ENCODE data around the gene RBM22. TPM values are rescaled to one million over a fixed set of nuclear protein-coding genes. Genes with fewer than 3 reads are reported as not detected.

The RBM22 gene
- total and polyA plus RNA-seq, 10 of the 15 experiments (the other 5 are each of a cell fraction or from before 2014, with no cell fraction given) = 26.3 to 66.4 (median 43.0) TPM

DNA sequence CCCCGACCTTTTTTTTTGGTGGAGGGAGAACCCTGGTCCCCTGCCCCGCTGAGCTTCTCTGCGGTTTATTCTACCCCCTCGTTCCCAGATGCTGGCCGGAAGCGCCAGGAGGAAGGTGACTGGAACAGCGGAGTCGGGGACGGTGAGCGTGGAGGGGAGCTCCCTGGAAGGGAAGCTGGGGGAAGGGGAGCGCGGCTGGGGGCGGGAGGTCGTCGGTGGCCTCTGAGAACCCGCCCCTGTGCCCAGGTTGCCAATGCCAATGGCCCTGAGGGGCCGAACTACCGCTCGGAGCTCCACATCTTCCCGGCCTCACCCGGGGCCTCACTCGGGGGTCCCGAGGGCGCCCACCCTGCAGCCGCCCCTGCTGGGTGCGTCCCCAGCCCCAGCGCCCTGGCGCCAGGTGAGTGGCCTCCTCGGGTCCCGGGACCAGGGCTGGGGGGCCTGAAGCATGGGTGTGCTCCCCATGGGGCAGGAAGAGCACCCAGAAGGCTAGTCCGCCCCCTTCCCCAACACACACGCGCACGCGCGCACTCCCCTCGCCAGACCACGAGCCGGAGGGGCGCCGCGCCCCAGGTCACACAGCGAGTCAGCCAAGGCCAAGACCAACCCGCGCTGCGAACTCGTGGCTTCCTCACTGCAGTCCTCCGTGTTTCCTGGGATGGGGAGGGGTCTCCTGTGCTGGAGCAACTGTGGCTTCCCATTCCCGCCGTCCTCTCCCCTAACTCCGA lies 29.2 kb downstream of the RBM22 start:
- Histone ChIP-seq H3K9ac (ENCODE audit: control insufficient read depth, insufficient read depth, low read length) (no peak overlapping the region; the same call in 1 of the 2 replicates), H4K20me1 (ENCODE audit: control insufficient read depth, insufficient read depth) (no peaks in the 10 kb centered on the region), H3K79me2 (ENCODE audit: control insufficient read depth, insufficient read depth, low read length) (no peaks in the 10 kb centered on the region), H3K27me3 (replicated peaks in 1 of 2; ENCODE audit: control insufficient read depth in 2 of 2, insufficient read depth in 2 of 2, low read length in 1 of 2) (peaks cover 2 to 19% of the 10 kb centered on the region in 2 experiments; a peak in 2 of 4 replicates), H3K4me3 (peak overlapping the region; percentile 50; the same call in 1 of the 2 replicates), H3K9me3 (replicated peaks; ENCODE audit: control insufficient read depth, insufficient read depth, low read length) (no peaks in the 10 kb centered on the region), H2AFZ (ENCODE audit: control insufficient read depth, low read depth, low read length) (peak overlapping the region; percentile 71), H3K4me2 (ENCODE audit: control insufficient read depth, insufficient read depth) (peak overlapping the region; percentile 77), H3K4me1 (ENCODE audit: control insufficient read depth, insufficient read depth, low read length) (no peaks in the 10 kb centered on the region), H3K27ac (ENCODE audit: control insufficient read depth, insufficient read depth) (no peak overlapping the region), H3K36me3 (ENCODE audit: control insufficient read depth in 2 of 2, insufficient read depth in 2 of 2, low read length in 1 of 2) (no peaks in the 10 kb centered on the region)
- ChIA-PET RAD21 (ENCODE audit: unreplicated experiment) (no interaction called here), POLR2A (no interaction called here), CTCF (no interaction called here), SMC1A (ENCODE audit: uncharacterized antibody, unreplicated experiment) (no interaction called here)
- FAIRE-seq (no peak), ATAC-seq (peak; percentile 47), DNase-seq (ENCODE audit: low read depth, low spot score) (no peak)
- intact Hi-C loops (cut with micrococcal nuclease; ENCODE audit: unreplicated experiment) = no loop called here
- in situ Hi-C loops (cut with MboI) = no loop called here
- TF ChIP-seq EGR1 (IDR thresholded peaks at IDR 0.05; ENCODE audit: borderline replicate concordance in 1 of 2, low read depth in 2 of 2, low read length in 2 of 2) (no peak), ASH2L (IDR thresholded peaks at IDR 0.05; ENCODE audit: borderline replicate concordance, low read depth) (no peak), SPI1 (IDR thresholded peaks at IDR 0.05; ENCODE audit: borderline replicate concordance, insufficient read depth, low read depth, low read length) (no peak), ATF3 (IDR thresholded peaks at IDR 0.05; ENCODE audit: borderline replicate concordance, extremely low read depth, low read depth, low read length) (no peak), RB1 (IDR thresholded peaks at IDR 0.05; ENCODE audit: borderline replicate concordance) (no peak), SRF (IDR thresholded peaks at IDR 0.05; ENCODE audit: low read depth in 2 of 2, low read length in 2 of 2) (no peak), FOS (IDR thresholded peaks at IDR 0.05; ENCODE audit: borderline replicate concordance, extremely low read depth, insufficient read length) (no peak), SMARCA5 (IDR thresholded peaks at IDR 0.05) (no peak), TCF7 (IDR thresholded peaks at IDR 0.05; ENCODE audit: borderline replicate concordance) (no peak), RCOR1 (conservative IDR thresholded peaks at IDR 0.05; ENCODE audit: low read depth, low read length) (no peak), NBN (IDR thresholded peaks at IDR 0.05) (no peak)
- TF ChIP-seq, protein P1, sequence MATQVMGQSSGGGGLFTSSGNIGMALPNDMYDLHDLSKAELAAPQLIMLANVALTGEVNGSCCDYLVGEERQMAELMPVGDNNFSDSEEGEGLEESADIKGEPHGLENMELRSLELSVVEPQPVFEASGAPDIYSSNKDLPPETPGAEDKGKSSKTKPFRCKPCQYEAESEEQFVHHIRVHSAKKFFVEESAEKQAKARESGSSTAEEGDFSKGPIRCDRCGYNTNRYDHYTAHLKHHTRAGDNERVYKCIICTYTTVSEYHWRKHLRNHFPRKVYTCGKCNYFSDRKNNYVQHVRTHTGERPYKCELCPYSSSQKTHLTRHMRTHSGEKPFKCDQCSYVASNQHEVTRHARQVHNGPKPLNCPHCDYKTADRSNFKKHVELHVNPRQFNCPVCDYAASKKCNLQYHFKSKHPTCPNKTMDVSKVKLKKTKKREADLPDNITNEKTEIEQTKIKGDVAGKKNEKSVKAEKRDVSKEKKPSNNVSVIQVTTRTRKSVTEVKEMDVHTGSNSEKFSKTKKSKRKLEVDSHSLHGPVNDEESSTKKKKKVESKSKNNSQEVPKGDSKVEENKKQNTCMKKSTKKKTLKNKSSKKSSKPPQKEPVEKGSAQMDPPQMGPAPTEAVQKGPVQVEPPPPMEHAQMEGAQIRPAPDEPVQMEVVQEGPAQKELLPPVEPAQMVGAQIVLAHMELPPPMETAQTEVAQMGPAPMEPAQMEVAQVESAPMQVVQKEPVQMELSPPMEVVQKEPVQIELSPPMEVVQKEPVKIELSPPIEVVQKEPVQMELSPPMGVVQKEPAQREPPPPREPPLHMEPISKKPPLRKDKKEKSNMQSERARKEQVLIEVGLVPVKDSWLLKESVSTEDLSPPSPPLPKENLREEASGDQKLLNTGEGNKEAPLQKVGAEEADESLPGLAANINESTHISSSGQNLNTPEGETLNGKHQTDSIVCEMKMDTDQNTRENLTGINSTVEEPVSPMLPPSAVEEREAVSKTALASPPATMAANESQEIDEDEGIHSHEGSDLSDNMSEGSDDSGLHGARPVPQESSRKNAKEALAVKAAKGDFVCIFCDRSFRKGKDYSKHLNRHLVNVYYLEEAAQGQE (IDR thresholded peaks at IDR 0.05; ENCODE audit: low read depth, low read length) = no peak
- TF ChIP-seq, protein P2, sequence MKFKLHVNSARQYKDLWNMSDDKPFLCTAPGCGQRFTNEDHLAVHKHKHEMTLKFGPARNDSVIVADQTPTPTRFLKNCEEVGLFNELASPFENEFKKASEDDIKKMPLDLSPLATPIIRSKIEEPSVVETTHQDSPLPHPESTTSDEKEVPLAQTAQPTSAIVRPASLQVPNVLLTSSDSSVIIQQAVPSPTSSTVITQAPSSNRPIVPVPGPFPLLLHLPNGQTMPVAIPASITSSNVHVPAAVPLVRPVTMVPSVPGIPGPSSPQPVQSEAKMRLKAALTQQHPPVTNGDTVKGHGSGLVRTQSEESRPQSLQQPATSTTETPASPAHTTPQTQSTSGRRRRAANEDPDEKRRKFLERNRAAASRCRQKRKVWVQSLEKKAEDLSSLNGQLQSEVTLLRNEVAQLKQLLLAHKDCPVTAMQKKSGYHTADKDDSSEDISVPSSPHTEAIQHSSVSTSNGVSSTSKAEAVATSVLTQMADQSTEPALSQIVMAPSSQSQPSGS (IDR thresholded peaks at IDR 0.05; ENCODE audit: low read length) = no peak
- TF ChIP-seq, protein P3, sequence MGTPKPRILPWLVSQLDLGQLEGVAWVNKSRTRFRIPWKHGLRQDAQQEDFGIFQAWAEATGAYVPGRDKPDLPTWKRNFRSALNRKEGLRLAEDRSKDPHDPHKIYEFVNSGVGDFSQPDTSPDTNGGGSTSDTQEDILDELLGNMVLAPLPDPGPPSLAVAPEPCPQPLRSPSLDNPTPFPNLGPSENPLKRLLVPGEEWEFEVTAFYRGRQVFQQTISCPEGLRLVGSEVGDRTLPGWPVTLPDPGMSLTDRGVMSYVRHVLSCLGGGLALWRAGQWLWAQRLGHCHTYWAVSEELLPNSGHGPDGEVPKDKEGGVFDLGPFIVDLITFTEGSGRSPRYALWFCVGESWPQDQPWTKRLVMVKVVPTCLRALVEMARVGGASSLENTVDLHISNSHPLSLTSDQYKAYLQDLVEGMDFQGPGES (IDR thresholded peaks at IDR 0.05) = no peak
- TF ChIP-seq, protein P4, sequence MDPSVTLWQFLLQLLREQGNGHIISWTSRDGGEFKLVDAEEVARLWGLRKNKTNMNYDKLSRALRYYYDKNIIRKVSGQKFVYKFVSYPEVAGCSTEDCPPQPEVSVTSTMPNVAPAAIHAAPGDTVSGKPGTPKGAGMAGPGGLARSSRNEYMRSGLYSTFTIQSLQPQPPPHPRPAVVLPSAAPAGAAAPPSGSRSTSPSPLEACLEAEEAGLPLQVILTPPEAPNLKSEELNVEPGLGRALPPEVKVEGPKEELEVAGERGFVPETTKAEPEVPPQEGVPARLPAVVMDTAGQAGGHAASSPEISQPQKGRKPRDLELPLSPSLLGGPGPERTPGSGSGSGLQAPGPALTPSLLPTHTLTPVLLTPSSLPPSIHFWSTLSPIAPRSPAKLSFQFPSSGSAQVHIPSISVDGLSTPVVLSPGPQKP (IDR thresholded peaks at IDR 0.05; ENCODE audit: low read depth, low read length) = no peak
- BruUV-seq (replicated peaks) = no TSS peak
- 5% methylated on average over 32 of the region's 51 CpGs for WGBS (ENCODE audit: insufficient coverage, insufficient replicate concordance, low lambda C conversion rate, missing lambda C conversion rate)
